ENCODE results near the gene KIRREL3.

KIRREL3 gene

GRCh38 chr11:126878913-126879482 is 121.6 kb downstream of the KIRREL3 start:
- peak in 1 of 56 donors; percentile 26 for DNase-seq

DNA sequence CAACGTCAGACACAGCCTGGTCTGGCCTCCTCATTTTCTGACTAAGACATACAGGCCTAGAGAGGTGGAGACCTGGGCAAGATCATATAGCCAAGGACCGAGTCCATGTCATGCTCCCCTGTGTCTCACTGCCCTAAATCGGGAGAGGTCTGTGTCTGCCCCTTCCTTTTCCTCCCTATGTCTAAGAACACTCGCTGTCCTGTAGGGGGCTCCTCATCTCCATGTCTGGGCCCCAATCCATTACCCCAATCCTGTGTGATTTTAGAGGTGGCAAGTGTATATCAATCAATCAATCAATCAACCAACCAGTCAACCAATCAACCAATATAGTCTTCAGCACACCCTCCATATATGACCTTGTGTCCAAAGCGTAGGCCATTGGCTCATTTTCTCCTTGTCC is 125.7 kb downstream of the KIRREL3 start:
- no peak for DNase-seq

GRCh38 chr11:126874276-126874675 is 126.3 kb downstream of the KIRREL3 start:
- DNase-seq = no peak

GRCh38 chr11:126871792-126872191 is 128.8 kb downstream of the KIRREL3 start:
- DNase-seq = no peak

DNA sequence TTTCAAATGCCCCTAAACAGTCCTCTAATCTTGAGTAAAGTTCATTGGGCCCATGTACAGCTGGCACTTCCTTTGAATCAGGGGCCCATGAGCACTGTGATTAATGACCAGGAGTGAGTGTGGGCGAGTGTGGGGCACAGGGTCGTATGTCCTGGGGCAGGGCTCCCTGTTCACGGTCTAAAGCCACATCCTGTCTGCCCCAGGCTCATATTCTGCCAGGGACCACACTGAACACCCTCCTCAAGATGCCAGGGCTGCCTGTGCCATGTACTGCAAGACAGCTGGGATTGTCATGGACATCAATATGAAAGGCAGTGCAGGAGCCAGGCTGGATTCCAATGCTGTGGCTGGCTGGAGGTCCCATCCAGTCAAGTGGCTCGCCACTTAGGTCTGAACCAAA is 130.5 kb downstream of the KIRREL3 start:
- no peak for DNase-seq

GRCh38 chr11:126868741-126869140 is 131.8 kb downstream of the KIRREL3 start:
- no peak for DNase-seq

DNA sequence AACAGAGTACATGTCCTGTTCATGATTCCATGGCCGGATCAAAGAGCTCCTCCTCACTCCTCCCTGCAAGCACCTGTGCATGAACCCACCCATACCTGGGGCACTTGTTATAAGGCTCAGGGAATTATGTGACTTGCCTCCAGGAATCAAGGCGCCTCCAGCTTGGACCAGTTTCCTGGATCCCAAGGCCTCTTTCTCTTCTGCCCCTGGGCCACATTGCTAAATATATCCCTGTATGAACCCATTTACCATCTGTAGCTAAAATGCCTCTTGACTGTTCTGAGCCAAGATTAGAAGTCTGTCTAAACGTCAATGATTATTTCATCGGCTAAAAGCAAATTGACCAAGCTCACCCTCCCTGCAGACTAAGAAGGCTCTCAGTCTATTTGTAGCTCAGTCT is 135.6 kb downstream of the KIRREL3 start:
- no peak for DNase-seq

GRCh38 chr11:126863294-126863997 is 137.1 kb downstream of the KIRREL3 start:
- DNase-seq = no peak

DNA sequence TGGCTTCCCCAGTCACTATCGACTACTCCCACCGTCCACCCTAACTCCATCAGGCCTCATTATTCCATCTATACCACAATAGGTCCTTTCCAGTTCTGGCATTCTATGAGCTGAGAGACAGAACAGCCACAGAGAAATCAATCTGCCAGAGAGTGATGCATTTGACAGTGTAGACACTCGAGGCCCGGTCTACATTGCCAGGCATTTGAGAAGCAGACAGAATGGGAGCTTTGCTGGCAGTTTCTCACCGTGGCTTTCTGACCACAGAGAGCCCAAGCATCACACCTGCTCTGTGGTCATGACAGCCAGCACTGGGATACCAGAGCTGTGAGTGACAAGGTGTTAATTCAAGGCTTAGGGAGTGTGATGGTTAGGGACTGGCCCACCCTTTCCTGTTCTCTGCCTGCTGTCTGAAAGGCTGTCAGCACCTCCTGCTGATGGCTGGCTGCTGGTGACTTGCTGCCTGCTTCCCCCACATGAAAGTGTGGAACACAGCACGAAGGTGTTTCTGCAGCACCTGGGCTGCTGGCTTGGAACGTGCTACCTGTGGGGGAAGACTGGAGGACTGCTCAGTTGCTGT is 137.8 kb downstream of the KIRREL3 start:
- DNase-seq = peak in 1 of 56 donors; percentile 12

GRCh38 chr11:126861796-126862459 is 138.6 kb downstream of the KIRREL3 start:
- DNase-seq = no peak

DNA sequence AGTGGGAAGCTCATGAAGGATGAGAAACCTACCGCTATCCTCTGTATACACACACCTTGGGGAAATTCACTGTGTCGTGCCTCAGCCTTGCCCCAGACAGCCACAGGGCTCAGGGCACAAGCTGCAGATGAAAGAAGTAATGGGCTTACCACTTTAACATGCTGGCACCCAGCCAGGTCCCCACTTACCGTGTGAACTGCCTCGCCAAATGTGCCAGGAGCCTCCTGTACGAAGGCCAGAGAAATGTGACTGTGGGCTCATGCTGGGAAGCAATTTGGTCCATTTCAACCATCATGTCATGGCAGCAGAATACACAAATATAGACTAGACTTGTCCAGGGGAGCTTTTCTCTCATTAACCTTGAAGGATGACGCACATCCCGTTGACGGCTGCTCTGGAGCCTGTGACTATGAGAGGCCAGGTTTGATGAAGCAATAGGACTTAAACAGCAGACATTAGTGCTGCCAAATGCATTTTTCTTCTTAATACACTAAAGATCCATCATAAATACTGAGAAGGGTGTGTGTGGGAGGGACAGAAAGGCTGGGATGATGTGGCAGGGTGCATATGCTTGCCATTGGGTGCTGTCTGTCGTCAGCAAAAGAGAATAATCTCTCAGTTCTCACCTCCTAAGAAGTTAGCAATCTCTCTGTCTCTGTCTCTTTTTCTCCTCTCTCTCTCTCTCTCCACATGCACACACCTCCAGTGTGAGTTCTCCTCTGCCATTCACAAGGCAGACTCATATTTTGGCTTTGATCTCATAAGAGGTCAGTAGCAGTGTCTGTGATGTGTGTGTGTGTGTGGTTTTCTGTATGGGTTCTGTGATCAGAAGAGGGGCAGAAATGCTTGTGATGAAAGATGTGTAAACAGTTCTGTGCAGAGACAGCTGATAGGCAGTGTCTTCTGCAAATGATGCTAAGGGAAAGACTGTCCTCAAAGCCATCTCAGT is 142.4 kb downstream of the KIRREL3 start:
- DNase-seq = no peak

DNA sequence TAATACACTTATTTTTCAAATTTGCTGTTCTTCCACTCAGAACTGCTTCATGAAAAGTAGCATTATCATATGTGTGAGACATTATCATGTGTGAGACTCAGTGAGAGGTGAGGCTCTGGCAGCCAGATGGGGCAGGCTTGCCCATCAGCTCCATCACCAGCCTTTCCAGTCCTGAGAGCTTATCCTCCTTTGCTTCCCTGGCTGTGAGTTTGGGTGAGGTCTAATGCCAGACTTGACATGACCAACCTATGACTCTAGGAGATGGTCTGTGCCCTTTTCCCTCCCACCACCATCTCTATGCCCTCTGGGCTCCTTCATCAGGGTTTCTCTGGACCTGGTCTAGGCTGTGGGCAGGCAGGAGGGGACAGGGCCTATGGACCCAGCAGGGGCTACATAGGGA is 145.0 kb downstream of the KIRREL3 start:
- DNase-seq = no peak

- no peak for DNase-seq
Measured at GRCh38 chr11:126853732-126854131, 146.8 kb downstream of the KIRREL3 start.

GRCh38 chr11:126844789-126845188 is 155.8 kb downstream of the KIRREL3 start:
- DNase-seq = no peak

GRCh38 chr11:126843096-126843495 is 157.5 kb downstream of the KIRREL3 start:
- DNase-seq = no peak

DNA sequence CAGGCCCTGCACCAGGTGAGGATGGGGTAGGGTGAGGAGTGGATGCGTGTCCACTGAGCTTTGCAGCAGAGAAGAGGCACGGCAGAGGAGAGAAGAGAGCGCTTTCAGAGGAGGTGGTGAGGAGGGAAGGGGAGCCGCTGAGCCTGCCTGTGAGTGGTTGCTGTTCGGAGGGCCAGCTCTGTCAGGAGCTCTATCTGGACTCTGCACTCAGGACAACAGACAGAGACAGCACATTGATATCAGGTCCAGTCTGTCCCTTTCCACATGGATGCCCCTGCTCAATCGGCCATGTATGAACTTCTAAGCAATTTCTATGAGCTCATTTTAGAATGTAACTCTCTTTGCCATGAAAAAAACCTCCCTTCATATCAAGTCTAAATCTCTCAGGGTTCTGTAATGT is 158.6 kb downstream of the KIRREL3 start:
- DNase-seq = no peak

DNA sequence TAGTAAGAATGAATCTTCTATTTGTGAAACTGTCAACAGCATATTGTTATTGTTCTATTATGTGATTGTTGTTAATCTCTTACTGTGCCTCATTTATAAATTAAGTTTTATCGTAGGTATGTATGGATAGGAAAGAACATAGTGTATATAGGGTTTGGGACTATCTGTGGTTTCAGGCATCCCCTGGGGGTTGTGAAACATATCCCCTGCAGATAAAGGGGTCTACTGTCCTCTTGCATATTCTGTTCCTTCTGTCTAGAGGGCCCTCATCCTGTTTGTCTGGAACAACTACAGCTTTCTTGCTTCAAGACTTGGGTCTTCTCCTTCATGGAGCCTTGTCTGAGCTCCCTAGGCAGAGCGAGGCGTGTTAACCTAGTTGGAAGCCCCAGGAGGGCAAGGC is 159.6 kb downstream of the KIRREL3 start:
- no peak for DNase-seq

- no peak for DNase-seq
Measured at GRCh38 chr11:126840201-126840886, 160.2 kb downstream of the KIRREL3 start.

- peak in 20 of 56 donors; percentile 2 to 29 (median 14) for DNase-seq
Measured at GRCh38 chr11:126839496-126839895, 161.1 kb downstream of the KIRREL3 start.

DNA sequence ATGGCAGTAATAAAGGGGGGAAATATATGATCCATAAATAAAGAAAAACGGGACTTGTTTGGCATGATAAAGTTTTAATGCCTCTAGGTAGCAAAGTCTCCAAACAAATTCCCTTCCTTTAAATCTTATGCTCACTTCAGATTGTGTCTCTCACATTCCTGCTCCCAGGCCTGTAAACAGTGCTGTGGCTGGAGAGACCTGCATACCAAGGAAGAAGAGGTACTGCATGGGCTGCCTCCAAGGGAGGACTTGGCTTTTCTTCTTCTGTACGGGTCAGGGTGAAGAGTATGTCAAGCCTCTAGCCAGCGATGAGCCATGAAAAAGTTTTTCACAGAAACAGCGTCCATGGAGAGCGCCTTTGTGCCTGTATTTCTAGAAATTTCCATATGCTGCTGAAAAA is 161.8 kb downstream of the KIRREL3 start:
- no peak for DNase-seq

DNA sequence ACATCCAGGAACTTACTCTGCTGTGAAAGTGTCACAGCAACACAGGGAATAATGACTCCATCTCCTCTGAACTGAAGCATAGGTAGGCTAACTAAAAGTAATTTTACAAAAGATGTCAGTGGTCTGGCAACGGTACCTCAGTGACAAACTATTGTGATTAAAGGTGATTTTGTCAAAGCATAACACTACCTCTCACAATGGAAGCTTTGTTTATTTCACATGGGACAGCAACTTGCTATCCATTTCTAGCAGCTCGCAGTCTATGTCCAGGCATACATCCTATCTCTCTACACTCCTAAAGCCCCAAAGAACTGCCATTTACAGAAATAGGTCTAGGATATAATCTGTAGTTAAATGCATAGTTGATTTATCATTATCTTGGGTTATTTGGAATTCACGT is 163.0 kb downstream of the KIRREL3 start:
- DNase-seq = no peak
